Loucy (cell line): ENCODE data around the gene BLVRA.
"Not testable (repeated sequence)": the region's sequence is repeated elsewhere in the genome, so short reads cannot be mapped to it uniquely, and the experiment has no call there.

Source experiments
- H2AFZ ChIP-seq: fragments of 200-600 bp; sonication (generic); 2 replicates; pipeline ENCODE4 v1.6.0; 2016; ENCODE audit warnings: antibody characterized with exemption, mild to moderate bottlenecking, low read length, moderate library complexity
- H3F3A ChIP-seq: fragments of 200-600 bp; 2 replicates; pipeline ENCODE4 v1.6.0; 2016; ENCODE audit warnings: antibody characterized with exemption, low read depth, mild to moderate bottlenecking
- H3K27me3 ChIP-seq: fragments of 200-600 bp; sonication (generic); 2 replicates; pipeline ENCODE4 v1.6.1; 2014; ENCODE audit warnings: low read length, mild to moderate bottlenecking; ENCODE audit not compliant: insufficient read depth, poor library complexity, severe bottlenecking
- H3K36me3 ChIP-seq: fragments of 200-600 bp; sonication (generic); 2 replicates; pipeline ENCODE4 v1.6.1; 2016; ENCODE audit warnings: low read length; ENCODE audit not compliant: insufficient read depth
- H3K4me1 ChIP-seq: fragments of 200-600 bp; sonication (generic); 2 replicates; pipeline ENCODE4 v1.5.1; 2014; ENCODE audit warnings: low read length, mild to moderate bottlenecking; ENCODE audit not compliant: insufficient read depth, poor library complexity, severe bottlenecking
- H3K4me2 ChIP-seq: fragments of 200-600 bp; sonication (generic); 2 replicates; pipeline ENCODE4 v1.6.0; 2014; ENCODE audit warnings: antibody characterized with exemption, low read length, low read depth, mild to moderate bottlenecking; ENCODE audit not compliant: poor library complexity, severe bottlenecking
- H3K4me3 ChIP-seq: fragments of 200-600 bp; sonication (generic); 2 replicates; pipeline ENCODE4 v1.5.1; 2014; ENCODE audit warnings: low read length, mild to moderate bottlenecking, mixed read lengths; ENCODE audit not compliant: poor library complexity, severe bottlenecking
- H3K79me2 ChIP-seq: fragments of 200-600 bp; sonication (generic); 2 replicates; pipeline ENCODE4 v1.6.1; 2014; ENCODE audit warnings: low read length; ENCODE audit not compliant: insufficient read depth
- H3K9ac ChIP-seq: fragments of 200-600 bp; sonication (generic); 2 replicates; pipeline ENCODE4 v1.6.0; 2014; ENCODE audit warnings: mild to moderate bottlenecking, low read depth, low read length, moderate library complexity; ENCODE audit not compliant: poor library complexity, severe bottlenecking
- H3K9me2 ChIP-seq: fragments of 200-600 bp; sonication (generic); replicated peaks from 2 replicates; pipeline ENCODE4 v1.6.1; 2016; ENCODE audit warnings: low read depth, low read length, mixed read lengths
- H3K9me3 ChIP-seq: fragments of 200-600 bp; sonication (generic); 2 replicates; pipeline ENCODE4 v1.6.1; 2014; ENCODE audit warnings: mild to moderate bottlenecking, antibody characterized with exemption, low read length, low read depth; ENCODE audit not compliant: insufficient read depth
- H4K20me1 ChIP-seq: fragments of 200-600 bp; sonication (generic); 2 replicates; pipeline ENCODE4 v1.6.0; 2014; ENCODE audit warnings: antibody characterized with exemption, low read length, mild to moderate bottlenecking; ENCODE audit not compliant: insufficient read depth, poor library complexity, severe bottlenecking
- EZH2phosphoT487 ChIP-seq: fragments of 200-600 bp; IDR thresholded peaks from 2 replicates; pipeline ENCODE4 v1.6.1; 2018; ENCODE audit warnings: antibody characterized with exemption, mild to moderate bottlenecking, moderate library complexity, borderline replicate concordance
- TF ChIP-seq, protein P1 (sequence below): fragments of 200-600 bp; sonication (generic); conservative IDR thresholded peaks from 2 replicates; pipeline ENCODE4 v1.5.1; 2014; ENCODE audit warnings: mild to moderate bottlenecking, antibody characterized with exemption, low read length

Gene BLVRA

DNA sequence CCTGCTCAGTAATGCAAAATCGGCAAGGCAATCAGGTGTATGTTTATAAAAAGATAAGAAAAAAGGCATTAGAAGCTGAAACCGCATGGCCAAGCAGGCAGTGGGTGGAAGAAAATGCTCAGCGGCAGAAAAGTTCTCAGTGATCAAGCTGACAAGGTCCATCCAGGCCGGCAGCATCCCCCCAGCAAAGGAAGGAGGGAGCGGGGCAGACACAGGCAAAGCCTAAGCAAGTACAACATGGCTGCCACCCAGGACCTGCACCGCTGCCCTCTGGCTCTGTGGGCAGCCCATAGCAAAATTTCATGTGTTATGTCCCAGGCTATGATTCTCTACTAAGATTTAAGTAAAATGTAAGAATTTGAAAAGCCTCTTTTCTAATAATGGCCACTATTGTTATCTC, 65.5 kb downstream of the BLVRA start:
- Histone ChIP-seq H3K4me3 (no peak overlapping the region), H3K4me2 (no peak overlapping the region), H3K9me3 (no peaks in the 10 kb centered on the region), H3K36me3 (no peaks in the 10 kb centered on the region), H4K20me1 (no peaks in the 10 kb centered on the region), H3F3A (no peaks in the 10 kb centered on the region), H2AFZ (no peak overlapping the region), H3K9ac (no peak overlapping the region), H3K9me2 (no peaks in the 10 kb centered on the region), H3K4me1 (no peaks in the 10 kb centered on the region), H3K79me2 (no peaks in the 10 kb centered on the region), H3K27me3 (no peaks in the 10 kb centered on the region)
- TF ChIP-seq EZH2phosphoT487: no peak
- TF ChIP-seq, protein P1, sequence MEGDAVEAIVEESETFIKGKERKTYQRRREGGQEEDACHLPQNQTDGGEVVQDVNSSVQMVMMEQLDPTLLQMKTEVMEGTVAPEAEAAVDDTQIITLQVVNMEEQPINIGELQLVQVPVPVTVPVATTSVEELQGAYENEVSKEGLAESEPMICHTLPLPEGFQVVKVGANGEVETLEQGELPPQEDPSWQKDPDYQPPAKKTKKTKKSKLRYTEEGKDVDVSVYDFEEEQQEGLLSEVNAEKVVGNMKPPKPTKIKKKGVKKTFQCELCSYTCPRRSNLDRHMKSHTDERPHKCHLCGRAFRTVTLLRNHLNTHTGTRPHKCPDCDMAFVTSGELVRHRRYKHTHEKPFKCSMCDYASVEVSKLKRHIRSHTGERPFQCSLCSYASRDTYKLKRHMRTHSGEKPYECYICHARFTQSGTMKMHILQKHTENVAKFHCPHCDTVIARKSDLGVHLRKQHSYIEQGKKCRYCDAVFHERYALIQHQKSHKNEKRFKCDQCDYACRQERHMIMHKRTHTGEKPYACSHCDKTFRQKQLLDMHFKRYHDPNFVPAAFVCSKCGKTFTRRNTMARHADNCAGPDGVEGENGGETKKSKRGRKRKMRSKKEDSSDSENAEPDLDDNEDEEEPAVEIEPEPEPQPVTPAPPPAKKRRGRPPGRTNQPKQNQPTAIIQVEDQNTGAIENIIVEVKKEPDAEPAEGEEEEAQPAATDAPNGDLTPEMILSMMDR: no peak

DNA sequence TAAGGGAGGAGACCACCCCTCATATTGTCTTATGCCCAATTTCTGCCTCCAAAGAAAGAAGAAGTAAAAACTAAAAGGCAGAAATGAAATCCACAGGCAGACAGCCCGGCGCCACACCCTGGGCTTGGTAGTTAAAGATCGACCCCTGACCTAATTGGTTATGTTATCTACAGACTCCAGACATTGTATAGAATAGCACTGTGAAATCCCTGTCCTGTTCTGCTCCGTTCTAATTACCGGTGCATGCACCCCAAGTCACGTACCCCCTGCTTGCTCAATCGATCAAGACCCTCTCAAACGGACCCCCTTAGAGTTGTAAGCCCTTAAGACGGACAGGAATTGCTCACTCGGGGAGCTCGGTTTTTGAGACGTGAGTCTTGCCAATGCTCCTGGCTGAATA, 66.0 kb downstream of the BLVRA start:
- H3K9me2 ChIP-seq, H3K9me3 ChIP-seq, H3K4me2 ChIP-seq, H3K4me1 ChIP-seq, H3K36me3 ChIP-seq, H2AFZ ChIP-seq, H3K27me3 ChIP-seq, H4K20me1 ChIP-seq, H3F3A ChIP-seq, H3K9ac ChIP-seq, H3K79me2 ChIP-seq, H3K4me3 ChIP-seq: not testable (repeated sequence)

DNA sequence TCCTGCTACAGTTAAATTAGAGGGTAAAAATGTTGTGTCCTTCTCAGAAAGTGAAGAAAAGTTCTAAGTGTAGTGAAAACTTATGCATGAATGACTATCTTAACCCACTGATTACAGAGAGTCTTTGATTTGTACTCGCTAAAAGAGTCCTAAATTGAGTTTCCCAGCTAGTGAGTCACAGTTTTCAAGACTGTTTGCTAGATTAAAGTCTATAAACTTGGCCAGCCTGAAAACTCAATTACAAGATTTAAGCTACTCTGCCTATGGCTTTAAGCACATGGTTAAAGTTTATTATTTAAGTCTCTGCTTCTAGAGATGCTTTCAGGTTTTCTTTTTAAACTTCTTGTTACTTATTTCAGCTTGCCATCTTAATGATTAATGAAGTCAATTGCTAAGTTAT, 66.5 kb downstream of the BLVRA start:
- Histone ChIP-seq H3K4me2 (no peak overlapping the region), H3K4me3 (no peak overlapping the region), H3K27me3 (no peaks in the 10 kb centered on the region), H3K9ac (no peak overlapping the region), H3K9me3 (no peaks in the 10 kb centered on the region), H3K79me2 (no peaks in the 10 kb centered on the region), H3F3A (no peaks in the 10 kb centered on the region), H3K4me1 (no peaks in the 10 kb centered on the region), H4K20me1 (no peaks in the 10 kb centered on the region), H3K36me3 (no peaks in the 10 kb centered on the region), H3K9me2 (no peaks in the 10 kb centered on the region), H2AFZ (no peak overlapping the region)
- no peak for TF ChIP-seq EZH2phosphoT487
- TF ChIP-seq, protein P1: no peak

DNA sequence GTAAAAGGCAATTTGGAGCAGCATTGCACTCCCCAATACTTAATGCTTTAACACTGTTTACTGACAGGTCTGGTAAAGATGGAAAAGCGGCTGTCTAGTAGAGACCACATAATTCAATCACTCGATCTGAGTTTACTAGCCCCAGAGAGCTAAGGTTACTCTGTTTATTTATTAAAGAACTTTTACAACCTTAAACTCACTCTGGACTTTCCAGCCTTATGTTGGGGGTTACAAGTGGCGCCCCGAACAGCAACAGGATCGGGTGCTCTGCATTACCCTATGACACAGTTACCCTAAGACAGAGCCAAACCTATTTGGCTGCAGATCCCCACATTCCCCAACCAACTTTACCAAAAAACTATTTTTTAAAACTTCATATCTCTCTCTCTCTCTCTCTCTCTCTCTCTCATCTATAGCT, 66.9 kb downstream of the BLVRA start:
- H4K20me1 ChIP-seq: no peaks in the 10 kb centered on the region

DNA sequence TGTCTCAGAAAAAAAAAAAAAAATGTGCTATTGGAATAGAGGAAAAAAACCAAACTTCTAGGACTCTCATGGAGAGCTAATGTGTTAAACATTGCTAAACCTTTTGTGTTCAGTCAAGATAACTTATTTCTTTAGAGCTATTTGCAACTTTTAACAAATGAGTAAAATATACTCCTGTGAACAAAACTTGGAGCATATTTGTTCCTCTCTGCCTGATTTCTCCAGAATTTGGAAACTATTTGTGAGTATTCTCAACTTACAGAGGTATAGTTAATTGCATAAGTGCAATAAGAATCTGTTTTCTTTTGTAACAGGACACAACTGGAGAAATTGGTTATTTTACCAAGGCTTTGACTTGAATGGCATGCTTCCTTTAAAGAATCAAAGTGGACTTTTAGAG, 72.4 kb downstream of the BLVRA start:
- H3K36me3 ChIP-seq, H2AFZ ChIP-seq, H4K20me1 ChIP-seq, H3K27me3 ChIP-seq, H3K4me2 ChIP-seq, H3F3A ChIP-seq, H3K9ac ChIP-seq, H3K4me3 ChIP-seq, H3K9me3 ChIP-seq, H3K79me2 ChIP-seq, H3K9me2 ChIP-seq, H3K4me1 ChIP-seq: not testable (repeated sequence)

More for the DNA sequence above, 66.9 kb downstream of the BLVRA start:
- Histone ChIP-seq H3K27me3 (no peaks in the 10 kb centered on the region), H3K9ac (no peak overlapping the region), H3K4me3 (no peak overlapping the region), H3F3A (no peaks in the 10 kb centered on the region), H3K4me2 (no peak overlapping the region), H3K36me3 (no peaks in the 10 kb centered on the region), H3K79me2 (no peaks in the 10 kb centered on the region), H3K4me1 (no peaks in the 10 kb centered on the region), H3K9me3 (no peaks in the 10 kb centered on the region), H2AFZ (no peak overlapping the region), H3K9me2 (no peaks in the 10 kb centered on the region)
- no peak for TF ChIP-seq EZH2phosphoT487
- TF ChIP-seq, protein P1: no peak
